Kidney capillary endothelial cell (primary cell): Measurements from ENCODE around the gene RAD51B.

Experiments used
- DNase-seq: peaks from one replicate; pipeline ENCODE4 v3.0.0-alpha.2; 2018; ENCODE audit warnings: low spot score

Gene RAD51B

GRCh38 chr14:68386950-68387779 is 567.6 kb downstream of the RAD51B start:
- no peak for DNase-seq

GRCh38 chr14:68389943-68390342 is 570.4 kb downstream of the RAD51B start:
- DNase-seq, result no peak

GRCh38 chr14:68390741-68391140 is 571.2 kb downstream of the RAD51B start:
- DNase-seq, result no peak

- no peak for DNase-seq
Observed at GRCh38 chr14:68391311-68392014, 571.9 kb downstream of the RAD51B start.

GRCh38 chr14:68392393-68393141 is 573.0 kb downstream of the RAD51B start:
- DNase-seq, result no peak

GRCh38 chr14:68393259-68393658 is 573.7 kb downstream of the RAD51B start:
- DNase-seq, result no peak

GRCh38 chr14:68394118-68394763 is 574.7 kb downstream of the RAD51B start:
- DNase-seq, result no peak

GRCh38 chr14:68394764-68395143 is 575.2 kb downstream of the RAD51B start:
- DNase-seq, result no peak

GRCh38 chr14:68395604-68396003 is 576.0 kb downstream of the RAD51B start:
- no peak for DNase-seq

GRCh38 chr14:68396461-68396860 is 576.9 kb downstream of the RAD51B start:
- DNase-seq, result no peak

- DNase-seq, result no peak
Observed at GRCh38 chr14:68397371-68397811, 577.8 kb downstream of the RAD51B start.

- DNase-seq, result no peak
Observed at GRCh38 chr14:68397822-68398221, 578.2 kb downstream of the RAD51B start.

GRCh38 chr14:68398370-68398769 is 578.8 kb downstream of the RAD51B start:
- no peak for DNase-seq

- no peak for DNase-seq
Observed at GRCh38 chr14:68399971-68400370, 580.4 kb downstream of the RAD51B start.

GRCh38 chr14:68401317-68401716 is 581.7 kb downstream of the RAD51B start:
- DNase-seq, result no peak

- DNase-seq, result no peak
Observed at GRCh38 chr14:68401855-68402254, 582.3 kb downstream of the RAD51B start.

- DNase-seq, result no peak
Observed at GRCh38 chr14:68402525-68403101, 583.0 kb downstream of the RAD51B start.

- DNase-seq, result no peak
Observed at GRCh38 chr14:68403191-68404145, 583.9 kb downstream of the RAD51B start.

- DNase-seq, result no peak
Observed at GRCh38 chr14:68404146-68404527, 584.6 kb downstream of the RAD51B start.

- no peak for DNase-seq
Observed at GRCh38 chr14:68404652-68405183, 585.1 kb downstream of the RAD51B start.
